ENCODE results near the gene PRPH.

GRCh38 chr12:49332891-49333371 lies 38.0 kb downstream of the PRPH start:
- TF ChIP-seq CTCF (IDR thresholded peaks at IDR 0.05) (no peak), POLR2A (IDR thresholded peaks at IDR 0.05) (no peak)
